ENCODE results near the gene USP16.
"Not testable (repeated sequence)": the region's sequence is repeated elsewhere in the genome, so short reads cannot be mapped to it uniquely, and the experiment has no call there.

USP16 gene

DNA sequence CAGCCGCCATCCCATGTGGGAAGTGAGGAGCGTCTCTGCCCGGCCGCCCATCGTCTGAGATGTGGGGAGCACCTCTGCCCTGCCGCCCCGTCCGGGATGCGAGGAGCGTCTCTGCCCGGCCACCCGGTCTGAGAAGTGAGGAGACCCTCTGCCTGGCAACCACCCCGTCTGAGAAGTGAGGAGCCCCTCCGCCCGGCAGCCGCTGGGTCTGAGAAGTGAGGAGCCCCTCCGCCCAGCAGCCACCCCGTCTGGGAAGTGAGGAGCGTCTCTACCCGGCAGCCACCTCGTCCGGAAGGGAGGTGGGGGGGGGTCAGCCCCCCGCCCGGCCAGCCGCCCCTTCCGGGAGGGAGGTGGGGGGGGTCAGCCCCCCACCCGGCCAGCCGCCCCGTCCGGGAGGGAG, 13.2 kb upstream of the USP16 start:
- not testable (repeated sequence) for H3K9me3 Mint-ChIP-seq; H3K36me3 Mint-ChIP-seq (ENCODE audit: low read depth); H3K4me3 Mint-ChIP-seq; H3K4me1 Mint-ChIP-seq; ATAC-seq; H3K27ac Mint-ChIP-seq; H3K27me3 Mint-ChIP-seq; DNase-seq

DNA sequence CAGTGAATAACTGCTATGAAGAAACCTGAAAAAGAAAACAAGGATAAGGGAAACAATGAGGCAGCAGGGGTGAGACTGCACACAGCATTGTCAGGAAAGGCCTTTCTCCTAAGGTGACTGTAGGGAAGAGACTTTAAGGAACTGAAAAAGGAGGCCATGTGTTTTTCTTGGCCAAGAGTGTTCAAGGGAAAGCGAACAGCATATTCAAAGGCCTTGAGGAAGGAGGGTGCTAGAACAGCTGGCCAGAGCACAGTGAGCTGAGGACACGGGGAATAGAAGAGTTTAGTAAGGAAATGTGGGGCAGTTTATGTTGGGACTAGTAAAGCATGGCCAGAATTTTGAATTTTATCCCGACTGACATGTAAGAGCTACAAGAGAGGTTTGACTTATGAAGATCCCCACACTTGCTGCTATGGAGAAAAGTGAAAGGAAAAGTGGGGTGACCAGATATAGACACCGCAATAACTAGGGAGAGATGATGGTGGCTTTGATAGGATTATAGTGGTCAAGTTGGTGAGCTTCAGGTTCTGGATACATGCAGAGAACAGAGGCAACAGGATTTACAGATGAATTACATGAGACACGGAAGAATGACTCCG, 6.7 kb upstream of the USP16 start:
- H3K4me3 Mint-ChIP-seq = peak overlapping the region; percentile 80
- H3K36me3 Mint-ChIP-seq (ENCODE audit: low read depth) = peaks cover 8% of the 10 kb centered on the region
- no peak for DNase-seq
- H3K9me3 Mint-ChIP-seq = no peaks in the 10 kb centered on the region
- peaks cover 32% of the 10 kb centered on the region for H3K4me1 Mint-ChIP-seq
- no peak for ATAC-seq
- peak overlapping the region; percentile 74 for H3K27ac Mint-ChIP-seq
- H3K27me3 Mint-ChIP-seq = no peaks in the 10 kb centered on the region

DNA sequence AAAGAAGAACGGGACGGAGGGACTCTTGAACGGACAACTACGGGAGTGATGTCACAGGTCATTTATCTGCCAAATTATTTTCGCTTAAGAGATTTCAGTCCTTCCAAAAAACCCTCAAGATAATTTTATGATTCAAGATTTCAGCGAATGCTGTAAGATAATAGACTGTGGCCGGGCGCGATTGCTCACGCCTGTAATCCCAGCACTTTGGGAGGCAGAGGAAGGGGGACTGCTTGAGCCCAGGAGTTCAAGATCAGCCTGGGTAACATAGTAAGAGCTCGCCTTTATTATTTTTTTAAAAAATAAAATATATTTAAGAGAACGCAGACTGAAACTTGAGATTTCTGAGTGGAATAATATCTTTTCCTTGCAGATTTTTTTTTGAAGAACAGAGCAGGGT, 5.9 kb upstream of the USP16 start:
- Mint-ChIP-seq H3K36me3 (ENCODE audit: low read depth) (peaks cover 8% of the 10 kb centered on the region), H3K4me1 (peaks cover 38% of the 10 kb centered on the region), H3K4me3 (peak overlapping the region; percentile 80), H3K27ac (peak overlapping the region; percentile 74), H3K9me3 (no peaks in the 10 kb centered on the region), H3K27me3 (no peaks in the 10 kb centered on the region)
- DNase-seq (no peak), ATAC-seq (no peak)

DNA sequence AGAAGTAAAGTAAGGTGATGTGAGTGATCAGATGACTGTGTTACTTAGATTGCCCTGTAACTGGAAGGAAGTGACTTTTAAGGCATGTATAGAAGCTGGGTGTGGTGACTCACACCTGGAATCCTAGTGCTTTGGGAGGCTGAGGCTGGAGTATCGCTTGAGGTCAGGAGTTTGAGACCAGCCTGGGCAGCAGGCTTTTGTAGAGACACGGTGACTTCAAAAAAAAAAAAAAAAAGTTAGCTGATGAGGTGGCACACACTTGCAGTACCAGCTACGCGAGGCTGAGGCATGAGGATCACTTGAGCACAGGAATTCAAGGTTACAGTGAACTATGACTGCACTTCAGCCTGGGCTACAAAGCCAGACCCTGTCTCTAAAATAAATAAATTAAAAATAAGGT, 2.3 kb upstream of the USP16 start:
- H3K4me1 Mint-ChIP-seq = peaks cover 65% of the 10 kb centered on the region

DNA sequence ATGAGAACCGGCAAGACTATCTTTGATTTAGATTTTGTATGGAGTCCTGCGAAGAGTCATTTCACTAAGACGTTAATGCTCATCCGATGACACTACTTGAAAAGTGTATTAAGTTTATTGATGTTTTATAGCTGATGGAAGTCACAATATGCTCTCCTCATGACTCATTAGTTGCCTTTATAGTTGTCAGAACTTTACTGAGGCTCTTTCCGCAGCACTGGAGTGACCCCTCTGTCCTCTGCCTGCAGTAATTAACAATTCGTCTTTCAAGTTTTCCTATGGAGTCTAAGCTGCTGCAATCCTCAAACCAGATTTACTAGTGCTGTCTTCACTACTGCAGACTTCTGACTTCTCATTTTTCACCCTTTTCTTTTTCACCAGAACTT, 853 bp downstream of the USP16 start:
- Mint-ChIP-seq H3K27me3 (no peaks in the 10 kb centered on the region), H3K4me1 (peaks cover 53% of the 10 kb centered on the region), H3K36me3 (ENCODE audit: low read depth) (peaks cover 25% of the 10 kb centered on the region), H3K27ac (peak overlapping the region; percentile 99), H3K9me3 (no peaks in the 10 kb centered on the region), H3K4me3 (peak overlapping the region; percentile 93)
- ATAC-seq (no peak), DNase-seq (no peak)

More for the DNA sequence above, 2.3 kb upstream of the USP16 start:
- Mint-ChIP-seq H3K9me3 (no peaks in the 10 kb centered on the region), H3K27ac (peak overlapping the region; percentile 74), H3K36me3 (ENCODE audit: low read depth) (peaks cover 12% of the 10 kb centered on the region), H3K27me3 (no peaks in the 10 kb centered on the region), H3K4me3 (peak overlapping the region; percentile 11)
- DNase-seq (no peak), ATAC-seq (no peak)

DNA sequence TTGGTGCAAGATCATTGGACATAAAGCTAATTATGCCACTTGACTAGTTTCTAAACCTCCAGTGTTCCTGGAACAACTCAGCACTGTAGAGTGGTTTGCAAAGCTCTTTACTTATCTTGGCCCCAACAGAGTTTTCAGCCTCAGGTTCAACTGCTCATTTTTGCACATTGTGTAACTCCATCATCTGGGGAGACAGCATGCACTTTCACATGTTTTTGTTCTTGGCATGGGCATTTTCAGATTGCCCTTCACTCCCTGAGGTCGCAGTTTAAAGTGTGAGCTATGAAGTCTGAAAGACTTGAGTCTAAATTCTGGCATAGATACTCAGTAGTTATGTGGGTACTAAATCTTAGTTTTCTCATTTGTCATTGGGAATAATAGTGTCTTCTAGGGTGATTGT, 5.1 kb downstream of the USP16 start:
- no peak for DNase-seq
- Mint-ChIP-seq H3K27me3 (no peaks in the 10 kb centered on the region), H3K4me3 (no peak overlapping the region), H3K36me3 (ENCODE audit: low read depth) (peaks cover 54% of the 10 kb centered on the region), H3K4me1 (peaks cover 27% of the 10 kb centered on the region), H3K27ac (no peak overlapping the region), H3K9me3 (no peaks in the 10 kb centered on the region)
- no peak for ATAC-seq

DNA sequence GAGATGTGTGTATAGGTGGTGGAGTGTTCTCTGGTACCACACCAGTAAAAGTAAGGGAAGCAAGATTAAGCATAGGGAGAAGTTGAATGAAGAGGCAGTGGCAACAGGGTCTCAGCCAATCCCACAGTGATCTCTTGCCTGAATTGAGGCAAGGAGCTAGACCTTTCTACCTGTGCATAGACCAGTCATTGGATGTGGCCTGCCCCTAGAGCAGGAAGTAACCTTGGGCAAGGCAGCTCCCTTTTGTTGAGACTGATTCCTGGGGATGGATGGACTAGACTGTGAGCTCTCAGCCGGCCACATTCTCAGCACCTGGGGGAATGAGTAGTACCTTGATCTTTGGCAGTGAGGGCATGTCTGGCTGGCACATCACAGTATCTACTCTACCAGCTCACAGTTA, 6.4 kb downstream of the USP16 start:
- ATAC-seq (no peak), DNase-seq (no peak)
- H3K36me3 Mint-ChIP-seq (ENCODE audit: low read depth) = peaks cover 55% of the 10 kb centered on the region
- no peak overlapping the region for H3K4me3 Mint-ChIP-seq
- H3K4me1 Mint-ChIP-seq = peaks cover 16% of the 10 kb centered on the region
- no peak overlapping the region for H3K27ac Mint-ChIP-seq
- H3K9me3 Mint-ChIP-seq = no peaks in the 10 kb centered on the region
- H3K27me3 Mint-ChIP-seq = no peaks in the 10 kb centered on the region

DNA sequence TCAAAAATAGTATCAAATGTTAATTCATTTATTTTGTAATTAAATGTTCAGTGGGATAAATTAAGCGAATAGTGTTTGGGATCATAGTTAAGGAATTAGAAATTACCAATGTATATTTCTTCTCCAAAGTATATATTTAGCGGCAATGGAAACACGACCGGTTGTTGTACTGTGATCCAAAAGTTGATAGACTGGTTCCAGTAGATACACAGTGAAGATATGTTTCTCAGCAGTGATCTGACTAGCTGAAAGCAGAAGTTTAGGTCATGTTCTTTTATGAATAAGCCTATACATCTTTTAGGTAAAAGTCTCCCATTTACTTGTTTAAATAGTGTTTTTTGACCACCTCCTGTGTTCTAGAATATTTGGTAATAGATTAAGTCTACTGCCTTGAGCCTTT, 8.8 kb downstream of the USP16 start:
- H3K4me1 Mint-ChIP-seq = peaks cover 3% of the 10 kb centered on the region
- DNase-seq (no peak), ATAC-seq (no peak)
- peaks cover 69% of the 10 kb centered on the region for H3K36me3 Mint-ChIP-seq (ENCODE audit: low read depth)
- no peaks in the 10 kb centered on the region for H3K9me3 Mint-ChIP-seq
- H3K27ac Mint-ChIP-seq = no peak overlapping the region
- no peaks in the 10 kb centered on the region for H3K27me3 Mint-ChIP-seq
- no peak overlapping the region for H3K4me3 Mint-ChIP-seq

DNA sequence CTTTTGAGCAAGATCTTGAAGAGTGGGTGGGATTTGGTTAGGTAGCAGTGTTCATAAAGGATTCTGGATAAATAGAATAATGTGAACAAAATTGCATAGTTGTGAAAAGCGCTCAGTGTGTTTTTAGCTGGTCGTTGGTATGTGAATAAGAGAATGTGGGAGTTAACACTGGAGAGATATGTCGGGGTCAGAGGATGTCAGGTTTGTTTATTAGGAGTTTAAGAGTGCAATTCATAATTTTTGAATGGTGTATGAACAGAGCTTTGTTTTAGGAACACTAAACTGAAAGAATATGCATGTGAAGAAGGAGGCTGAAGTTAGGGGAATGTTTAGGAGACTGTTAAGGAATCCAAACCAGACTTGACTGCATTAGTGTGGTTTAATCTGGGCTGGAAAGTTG, 9.4 kb downstream of the USP16 start:
- peaks cover 69% of the 10 kb centered on the region for H3K36me3 Mint-ChIP-seq (ENCODE audit: low read depth)
- peak overlapping the region; percentile 57 for H3K27ac Mint-ChIP-seq
- DNase-seq (no peak), ATAC-seq (no peak)
- H3K4me3 Mint-ChIP-seq = no peak overlapping the region
- H3K27me3 Mint-ChIP-seq = no peaks in the 10 kb centered on the region
- no peaks in the 10 kb centered on the region for H3K9me3 Mint-ChIP-seq
- H3K4me1 Mint-ChIP-seq = peaks cover 3% of the 10 kb centered on the region

DNA sequence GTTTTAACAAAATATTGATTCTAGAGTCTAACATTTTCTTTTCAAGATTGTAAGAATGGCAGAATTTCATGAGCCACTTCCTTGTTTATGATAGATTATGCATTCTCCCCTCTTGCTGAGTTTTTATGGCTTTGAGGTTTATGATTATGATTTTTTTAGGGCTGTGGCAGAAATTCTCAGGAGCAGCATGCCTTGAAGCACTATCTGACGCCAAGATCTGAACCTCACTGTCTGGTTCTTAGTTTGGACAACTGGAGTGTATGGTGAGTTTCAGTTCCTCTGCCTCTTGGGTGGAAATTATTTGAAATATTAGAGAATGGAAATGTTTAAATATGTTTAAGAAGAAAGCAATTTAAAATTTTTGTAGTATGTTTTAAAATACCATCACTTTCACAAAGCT, 10.2 kb downstream of the USP16 start:
- Mint-ChIP-seq H3K27ac (peak overlapping the region; percentile 51), H3K36me3 (ENCODE audit: low read depth) (peaks cover 69% of the 10 kb centered on the region), H3K27me3 (no peaks in the 10 kb centered on the region)

DNA sequence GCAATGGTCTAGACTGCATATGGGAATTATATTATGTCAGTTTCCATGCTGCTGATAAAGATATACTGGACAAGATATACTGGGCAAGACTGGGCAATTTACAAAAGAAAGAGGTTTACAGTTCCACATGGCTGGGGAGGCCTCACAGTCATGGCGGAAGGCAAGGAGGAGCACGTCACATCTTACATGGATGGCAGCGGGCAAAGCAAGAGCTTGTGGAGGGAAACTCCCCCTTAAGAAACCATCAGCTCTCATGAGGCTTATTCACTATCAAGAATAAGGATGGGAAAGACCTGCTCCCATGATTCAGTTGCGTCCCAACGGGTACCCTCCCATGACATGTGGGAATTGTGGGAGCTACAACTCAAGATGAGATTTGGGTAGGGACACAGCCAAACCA, 27.8 kb downstream of the USP16 start:
- H3K4me3 Mint-ChIP-seq = no peak overlapping the region
- H3K4me1 Mint-ChIP-seq = peaks cover 1% of the 10 kb centered on the region
- no peak for DNase-seq
- H3K36me3 Mint-ChIP-seq (ENCODE audit: low read depth) = peaks cover 44% of the 10 kb centered on the region
- H3K27me3 Mint-ChIP-seq = no peaks in the 10 kb centered on the region
- no peak for ATAC-seq
- H3K9me3 Mint-ChIP-seq = no peaks in the 10 kb centered on the region
- H3K27ac Mint-ChIP-seq = no peak overlapping the region

More for the DNA sequence above, 10.2 kb downstream of the USP16 start:
- no peak overlapping the region for H3K4me3 Mint-ChIP-seq
- no peaks in the 10 kb centered on the region for H3K9me3 Mint-ChIP-seq
- H3K4me1 Mint-ChIP-seq = peaks cover 3% of the 10 kb centered on the region
- DNase-seq = no peak
- no peak for ATAC-seq

DNA sequence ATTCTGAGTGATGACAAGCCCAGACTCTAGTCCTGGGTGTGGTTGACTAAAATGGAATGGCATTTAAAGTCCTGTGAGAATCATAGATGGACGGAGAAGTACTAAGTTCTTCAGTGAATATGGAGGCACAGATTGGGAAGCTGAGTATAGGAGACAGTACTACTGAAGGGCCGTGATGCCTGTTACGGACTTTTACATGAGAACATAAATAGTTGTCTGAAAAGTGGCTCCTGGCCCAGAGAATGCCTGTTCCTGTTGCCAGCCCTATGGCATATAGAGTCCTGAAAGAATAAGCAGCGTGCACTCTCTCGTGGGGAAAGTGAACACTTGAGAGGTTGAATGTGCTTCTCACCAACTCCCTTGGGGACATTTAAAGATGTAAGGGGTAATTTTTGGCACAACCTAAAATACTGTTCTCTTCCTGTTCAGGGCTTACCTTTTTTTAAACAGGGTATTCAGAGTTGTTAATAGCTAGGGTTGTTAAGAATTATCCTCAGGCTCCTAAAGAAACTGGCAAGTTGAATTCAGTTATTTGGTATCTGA, 28.6 kb downstream of the USP16 start:
- no peak for ATAC-seq
- no peaks in the 10 kb centered on the region for H3K9me3 Mint-ChIP-seq
- H3K27me3 Mint-ChIP-seq = no peaks in the 10 kb centered on the region
- no peak for DNase-seq
- peak overlapping the region; percentile 57 for H3K27ac Mint-ChIP-seq
- no peak overlapping the region for H3K4me3 Mint-ChIP-seq
- peaks cover 1% of the 10 kb centered on the region for H3K4me1 Mint-ChIP-seq
- peaks cover 44% of the 10 kb centered on the region for H3K36me3 Mint-ChIP-seq (ENCODE audit: low read depth)

DNA sequence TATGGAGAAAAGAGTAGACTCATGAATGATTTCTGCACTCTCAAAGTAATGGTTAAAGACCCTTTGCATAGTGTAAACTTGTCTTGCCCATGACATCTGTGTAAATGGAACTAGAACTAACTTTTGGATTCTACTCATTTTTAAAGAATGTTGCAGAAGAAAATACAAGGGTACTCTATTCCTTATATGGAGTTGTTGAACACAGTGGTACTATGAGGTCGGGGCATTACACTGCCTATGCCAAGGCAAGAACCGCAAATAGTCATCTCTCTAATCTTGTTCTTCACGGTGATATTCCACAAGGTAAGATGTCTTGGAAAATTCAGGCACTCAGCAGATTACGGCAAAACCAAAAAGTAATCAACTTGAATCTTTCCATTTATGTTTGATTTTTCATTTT, 29.2 kb downstream of the USP16 start:
- no peaks in the 10 kb centered on the region for H3K27me3 Mint-ChIP-seq
- DNase-seq = no peak
- H3K9me3 Mint-ChIP-seq = no peaks in the 10 kb centered on the region
- no peak for ATAC-seq
- peaks cover 43% of the 10 kb centered on the region for H3K36me3 Mint-ChIP-seq (ENCODE audit: low read depth)
- H3K4me3 Mint-ChIP-seq = no peak overlapping the region
- peak overlapping the region; percentile 57 for H3K27ac Mint-ChIP-seq
- H3K4me1 Mint-ChIP-seq = peaks cover 1% of the 10 kb centered on the region

DNA sequence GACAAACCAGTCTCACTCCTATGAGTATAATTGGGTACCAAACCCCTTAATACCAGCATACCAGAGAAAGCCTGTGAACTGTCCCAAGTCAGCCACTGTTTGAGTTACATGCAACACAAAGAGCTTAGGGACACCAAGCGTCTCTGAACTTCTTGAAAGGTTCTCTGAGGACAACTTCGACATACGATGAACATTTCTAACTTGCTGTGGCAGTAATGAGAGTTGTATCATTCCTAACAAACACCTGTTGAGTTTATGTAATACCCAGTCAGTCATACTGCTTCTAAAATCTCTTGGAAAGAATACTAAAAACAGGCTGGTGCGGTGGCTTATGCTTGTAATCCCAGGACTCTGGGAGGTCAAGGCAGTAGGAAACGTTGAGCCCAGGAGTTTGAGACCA, 30.6 kb downstream of the USP16 start:
- H3K36me3 Mint-ChIP-seq (ENCODE audit: low read depth) = peaks cover 36% of the 10 kb centered on the region
- no peak for ATAC-seq
- DNase-seq = no peak
- no peaks in the 10 kb centered on the region for H3K9me3 Mint-ChIP-seq
- no peak overlapping the region for H3K4me3 Mint-ChIP-seq
- peaks cover 1% of the 10 kb centered on the region for H3K4me1 Mint-ChIP-seq
- no peak overlapping the region for H3K27ac Mint-ChIP-seq
- no peaks in the 10 kb centered on the region for H3K27me3 Mint-ChIP-seq

DNA sequence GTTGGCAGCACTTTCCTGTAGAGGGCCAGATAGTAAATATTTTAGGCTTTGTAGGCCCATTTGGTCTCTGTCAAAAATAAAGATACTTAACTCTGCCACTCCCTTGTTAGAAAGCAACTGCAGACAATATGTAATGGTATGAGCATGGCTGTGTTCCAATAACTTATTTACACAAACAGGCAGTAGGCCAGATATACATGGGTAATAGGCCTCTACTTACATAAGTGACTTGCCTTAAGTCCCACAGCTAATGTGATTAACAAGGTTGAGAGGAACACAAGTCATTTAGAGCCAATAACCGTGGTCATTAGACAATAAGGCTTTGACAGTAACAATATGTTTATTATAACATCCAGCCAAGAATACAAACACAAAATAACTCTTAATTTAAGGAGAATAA, 31.5 kb downstream of the USP16 start:
- no peak for DNase-seq
- H3K4me3 Mint-ChIP-seq = no peak overlapping the region
- no peaks in the 10 kb centered on the region for H3K9me3 Mint-ChIP-seq
- H3K27me3 Mint-ChIP-seq = no peaks in the 10 kb centered on the region
- no peak for ATAC-seq
- no peak overlapping the region for H3K27ac Mint-ChIP-seq
- peaks cover 43% of the 10 kb centered on the region for H3K36me3 Mint-ChIP-seq (ENCODE audit: low read depth)
- peaks cover 1% of the 10 kb centered on the region for H3K4me1 Mint-ChIP-seq

DNA sequence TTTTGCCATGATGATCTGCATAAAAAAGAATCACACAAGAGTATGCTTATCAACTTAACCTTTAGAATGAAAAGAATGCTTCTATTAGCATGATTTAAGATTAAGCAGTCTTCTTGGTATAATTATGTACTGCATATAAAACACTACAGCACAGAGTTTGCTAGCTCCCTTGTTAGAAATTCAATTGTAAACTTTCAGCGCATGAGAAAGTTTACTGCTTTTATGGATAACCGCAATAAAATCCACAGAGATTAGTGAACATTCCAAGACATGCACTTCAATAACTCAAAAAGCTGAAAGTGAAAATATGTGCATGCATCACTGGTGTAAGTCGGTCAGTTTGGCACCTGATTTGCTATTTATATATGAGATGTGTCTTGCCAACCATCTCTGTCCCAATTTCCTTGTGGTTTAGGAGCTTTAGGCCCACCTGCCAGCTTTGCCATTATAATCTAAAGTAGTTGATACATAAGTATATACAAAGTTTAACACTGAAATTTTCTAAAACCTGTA, 32.1 kb downstream of the USP16 start:
- DNase-seq (no peak), ATAC-seq (no peak)
- Mint-ChIP-seq H3K4me1 (peaks cover 1% of the 10 kb centered on the region), H3K27ac (no peak overlapping the region), H3K9me3 (no peaks in the 10 kb centered on the region), H3K4me3 (no peak overlapping the region), H3K36me3 (ENCODE audit: low read depth) (peaks cover 49% of the 10 kb centered on the region), H3K27me3 (no peaks in the 10 kb centered on the region)

All from activated naive CD8-positive, alpha-beta T cell treated with anti-CD3 and anti-CD28 coated beads, Interleukin-2, amount 50 U/mL, for 24 hours (primary cell).